CD14-positive monocyte (primary cell): ENCODE data around the gene CAV1. TPM values are rescaled to one million over a fixed set of nuclear protein-coding genes. Genes with fewer than 3 reads are reported as not detected.
A peak's percentile ranks its signal among the peaks of the same experiment; 100 is the strongest.

Source experiments
- DNase-seq, 3 donors: peaks; one replicate each; pipeline ENCODE4 v3.0.0-alpha.2; 2011 to 2022
- H2AFZ ChIP-seq: 2 replicates; pipeline ENCODE4 v1.6.0; 2012; ENCODE audit warnings: mild to moderate bottlenecking, low read depth, low read length, inconsistent platforms; ENCODE audit not compliant: insufficient read depth, poor library complexity, severe bottlenecking
- H3K27ac ChIP-seq, 2 donors: 1 replicate in 1 of 2; 2 replicates in 1 of 2; pipeline ENCODE4 v1.5.1; 2012 to 2013; ENCODE audit warnings: low read length in 2 of 2, control low read depth in 1 of 2, inconsistent platforms in 1 of 2, low read depth in 1 of 2, mild to moderate bottlenecking in 1 of 2
- H3K27me3 ChIP-seq, 2 donors: one replicate each; pipeline versions ENCODE4 v1.6.0 to v1.6.1; 2011 to 2013; ENCODE audit warnings: low read length in 2 of 2; ENCODE audit not compliant: control insufficient read depth in 2 of 2, insufficient read depth in 2 of 2
- H3K36me3 ChIP-seq, 2 donors: replicated peaks in 1 of 2; 1 replicate in 1 of 2; 2 replicates in 1 of 2; pipeline versions ENCODE4 v1.5.1 to v1.6.1; 2012 to 2013; ENCODE audit warnings: low read length in 2 of 2, control low read depth in 1 of 2, inconsistent platforms in 1 of 2, mild to moderate bottlenecking in 1 of 2; ENCODE audit not compliant: insufficient read depth in 2 of 2, control insufficient read depth in 1 of 2
- H3K4me1 ChIP-seq, 2 donors: 1 replicate in 1 of 2; 2 replicates in 1 of 2; pipeline versions ENCODE4 v1.5.1 to v1.6.1; 2012 to 2013; ENCODE audit warnings: low read length in 2 of 2, control low read depth in 1 of 2, inconsistent platforms in 1 of 2, mild to moderate bottlenecking in 1 of 2, moderate library complexity in 1 of 2; ENCODE audit not compliant: insufficient read depth in 2 of 2, control insufficient read depth in 1 of 2
- H3K4me2 ChIP-seq: replicated peaks from 2 replicates; pipeline ENCODE3; 2012; ENCODE audit warnings: low read length, moderate library complexity, mild to moderate bottlenecking; ENCODE audit not compliant: poor library complexity, severe bottlenecking; ENCODE audit errors: extremely low read depth
- H3K4me3 ChIP-seq, 3 experiments: fragments of 200-600 bp in 1 of 3; sonication (generic) in 1 of 3; replicated peaks in 1 of 3; 1 replicate in 2 of 3; 2 replicates in 1 of 3; pipeline ENCODE4 v1.5.1; 2011 to 2013; ENCODE audit warnings: low read length in 3 of 3, mild to moderate bottlenecking in 3 of 3, control low read depth in 2 of 3, low read depth in 2 of 3, inconsistent platforms in 1 of 3, moderate library complexity in 1 of 3
- H3K79me2 ChIP-seq: 2 replicates; pipeline ENCODE4 v1.6.0; 2012; ENCODE audit warnings: mild to moderate bottlenecking, control low read depth, inconsistent platforms, low read length, moderate library complexity; ENCODE audit not compliant: insufficient read depth
- H3K9ac ChIP-seq: 2 replicates; pipeline ENCODE4 v1.6.0; 2017; ENCODE audit warnings: low read length, mild to moderate bottlenecking; ENCODE audit not compliant: insufficient read depth, poor library complexity, severe bottlenecking
- H3K9me3 ChIP-seq, 2 donors: replicated peaks in 1 of 2; 1 replicate in 1 of 2; 2 replicates in 1 of 2; pipeline versions ENCODE4 v1.5.1 to v1.6.1; 2012 to 2013; ENCODE audit warnings: low read length in 2 of 2, control low read depth in 1 of 2; ENCODE audit not compliant: control insufficient read depth in 1 of 2, insufficient read depth in 1 of 2
- H4K20me1 ChIP-seq: 2 replicates; pipeline ENCODE4 v1.6.0; 2012; ENCODE audit warnings: mild to moderate bottlenecking, low read length, control low read depth, moderate library complexity; ENCODE audit not compliant: insufficient read depth
- H3K27ac Mint-ChIP-seq, 7 donors: one replicate each; pipeline ENCODE4 v1.8.0; 2020; ENCODE audit warnings: mild to moderate bottlenecking in 7 of 7, mixed read lengths in 7 of 7, moderate library complexity in 6 of 7, inconsistent platforms in 2 of 7
- H3K27me3 Mint-ChIP-seq, 3 donors: one replicate each; pipeline ENCODE4 v1.8.0; 2021 to 2022; ENCODE audit warnings: low read depth in 3 of 3, mild to moderate bottlenecking in 3 of 3, mixed read lengths in 3 of 3, moderate library complexity in 3 of 3, inconsistent platforms in 1 of 3
- H3K36me3 Mint-ChIP-seq, 2 donors: one replicate each; pipeline ENCODE4 v1.8.0; 2020; ENCODE audit warnings: mixed read lengths in 2 of 2, inconsistent platforms in 1 of 2, mild to moderate bottlenecking in 1 of 2
- H3K4me1 Mint-ChIP-seq: one replicate; pipeline ENCODE4 v1.8.0; 2020; ENCODE audit warnings: mild to moderate bottlenecking, mixed read lengths
- H3K4me3 Mint-ChIP-seq, 2 donors: one replicate each; pipeline ENCODE4 v1.8.0; 2020; ENCODE audit warnings: mild to moderate bottlenecking in 2 of 2, mixed read lengths in 2 of 2, moderate library complexity in 1 of 2
- H3K9me3 Mint-ChIP-seq, 7 donors: one replicate each; pipeline ENCODE4 v1.8.0; 2020 to 2022; ENCODE audit warnings: mixed read lengths in 7 of 7, mild to moderate bottlenecking in 6 of 7, moderate library complexity in 6 of 7, inconsistent platforms in 2 of 7
- WGBS: methylation state at CpG from one replicate; pipeline ENCODE4 v1.1.5; 2013; ENCODE audit warnings: missing lambda C conversion rate; ENCODE audit not compliant: insufficient coverage; 5-methylcytosine and 5-hydroxymethylcytosine counted together
- intact Hi-C, 2 donors: fragments of 100-400 bp; cut with micrococcal nuclease; formaldehyde crosslinking; loops; one replicate each; pipeline versions ENCODE4 v1.15.0 to v1.15.1; 2023
- polyA plus RNA-seq, 3 donors: library from polyadenylated mRNA; depleted of rRNA in 1 of 3; unstranded in 2 of 3; stranded (reverse) in 1 of 3; fragments of 300-500 nt in 2 of 3; fragments of >200 nt in 1 of 3; fragmentation: Illumina TruSeq in 2 of 3; gene quantifications; 1 replicate in 2 of 3; 2 replicates in 1 of 3; pipeline ENCODE4 v1.2.3, GENCODE V29; 2012 to 2021
- TF ChIP-seq, protein P1 (sequence below): fragments of 200-600 bp; IDR thresholded peaks from one replicate; pipeline ENCODE4 v1.8.0; 2022; ENCODE audit warnings: antibody characterized with exemption, mild to moderate bottlenecking

CAV1 gene
- polyA plus RNA-seq, 3 donors: not detected

DNA sequence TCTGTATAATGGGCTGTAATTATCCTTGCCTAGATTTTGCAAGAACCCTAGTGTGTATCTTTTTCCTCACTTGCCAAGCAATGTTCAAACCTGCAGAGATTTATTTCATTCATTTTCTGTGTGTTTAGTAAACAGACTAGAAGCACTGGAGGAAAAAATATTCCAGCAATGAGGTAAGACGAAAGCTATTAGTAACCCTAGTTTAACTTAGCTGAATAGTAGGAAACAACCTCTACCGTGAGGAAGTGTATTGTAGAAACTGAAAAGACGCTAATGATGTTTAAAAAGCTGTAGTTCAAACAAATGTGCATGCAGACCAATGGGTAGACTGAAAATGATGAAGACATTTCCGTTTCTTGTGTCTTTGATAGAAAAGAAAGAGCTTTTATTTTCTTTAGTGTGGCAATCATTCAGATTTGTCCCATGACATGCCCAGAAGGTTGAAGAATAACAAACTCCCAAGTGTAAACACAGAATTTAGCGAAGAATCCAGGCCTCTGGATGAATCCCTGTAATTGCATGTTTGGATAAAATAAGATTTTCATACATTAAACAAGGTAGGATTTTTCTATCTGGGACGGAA is 20.7 kb downstream of the CAV1 start:
- TF ChIP-seq, protein P1, sequence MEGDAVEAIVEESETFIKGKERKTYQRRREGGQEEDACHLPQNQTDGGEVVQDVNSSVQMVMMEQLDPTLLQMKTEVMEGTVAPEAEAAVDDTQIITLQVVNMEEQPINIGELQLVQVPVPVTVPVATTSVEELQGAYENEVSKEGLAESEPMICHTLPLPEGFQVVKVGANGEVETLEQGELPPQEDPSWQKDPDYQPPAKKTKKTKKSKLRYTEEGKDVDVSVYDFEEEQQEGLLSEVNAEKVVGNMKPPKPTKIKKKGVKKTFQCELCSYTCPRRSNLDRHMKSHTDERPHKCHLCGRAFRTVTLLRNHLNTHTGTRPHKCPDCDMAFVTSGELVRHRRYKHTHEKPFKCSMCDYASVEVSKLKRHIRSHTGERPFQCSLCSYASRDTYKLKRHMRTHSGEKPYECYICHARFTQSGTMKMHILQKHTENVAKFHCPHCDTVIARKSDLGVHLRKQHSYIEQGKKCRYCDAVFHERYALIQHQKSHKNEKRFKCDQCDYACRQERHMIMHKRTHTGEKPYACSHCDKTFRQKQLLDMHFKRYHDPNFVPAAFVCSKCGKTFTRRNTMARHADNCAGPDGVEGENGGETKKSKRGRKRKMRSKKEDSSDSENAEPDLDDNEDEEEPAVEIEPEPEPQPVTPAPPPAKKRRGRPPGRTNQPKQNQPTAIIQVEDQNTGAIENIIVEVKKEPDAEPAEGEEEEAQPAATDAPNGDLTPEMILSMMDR: no peak
- no peaks in the 10 kb centered on the region for H4K20me1 ChIP-seq
- intact Hi-C loops: no loop called here
- no peaks in the 10 kb centered on the region for H3K36me3 Mint-ChIP-seq
- no peak overlapping the region for H3K4me3 ChIP-seq
- WGBS: 92% methylated on average over 2 of the region's 6 CpGs
- H3K4me1 ChIP-seq: no peaks in the 10 kb centered on the region
- no peaks in the 10 kb centered on the region for H3K9me3 Mint-ChIP-seq
- peaks cover 2% of the 10 kb centered on the region for H3K4me1 Mint-ChIP-seq
- H2AFZ ChIP-seq: no peak overlapping the region
- no peak overlapping the region for H3K27ac ChIP-seq
- peaks cover 0 to 5% (median 3%) of the 10 kb centered on the region in 3 donors for H3K27me3 Mint-ChIP-seq
- H3K27me3 ChIP-seq: no peaks in the 10 kb centered on the region
- no peak for DNase-seq
- no peaks in the 10 kb centered on the region for H3K36me3 ChIP-seq
- H3K4me2 ChIP-seq: no peak overlapping the region
- H3K9me3 ChIP-seq: no peaks in the 10 kb centered on the region
- H3K79me2 ChIP-seq: no peaks in the 10 kb centered on the region
- H3K27ac Mint-ChIP-seq: no peak overlapping the region
- H3K9ac ChIP-seq: no peak overlapping the region
- H3K4me3 Mint-ChIP-seq: no peak overlapping the region

DNA sequence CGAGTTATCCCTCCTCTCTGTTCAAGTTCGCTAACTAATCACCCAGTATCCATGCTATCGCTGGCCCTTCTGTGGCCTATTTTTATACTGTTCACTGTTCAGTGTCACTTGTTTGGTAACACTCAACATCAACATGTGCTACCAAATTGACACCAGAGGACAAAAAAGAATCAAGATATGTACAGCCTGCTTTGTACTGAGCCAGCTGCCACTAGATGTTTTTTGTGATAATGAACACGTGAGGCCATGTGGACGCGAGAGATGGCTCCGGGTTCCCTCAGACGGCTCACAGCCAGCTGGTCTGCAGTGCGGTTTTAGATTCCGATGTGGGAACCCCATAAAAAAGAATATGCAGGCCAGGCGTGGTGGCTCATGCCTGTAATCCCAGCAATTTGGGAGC is 21.2 kb downstream of the CAV1 start:
- intact Hi-C loops: no loop called here
- DNase-seq: no peak
- peak overlapping the region in 1 of 7 donors; percentile 14 for H3K27ac Mint-ChIP-seq
- no peak overlapping the region for H2AFZ ChIP-seq
- H3K27me3 ChIP-seq: no peaks in the 10 kb centered on the region
- no peaks in the 10 kb centered on the region for H4K20me1 ChIP-seq
- no peaks in the 10 kb centered on the region for H3K36me3 ChIP-seq
- peaks cover 2% of the 10 kb centered on the region for H3K4me1 Mint-ChIP-seq
- H3K27me3 Mint-ChIP-seq: peaks cover 0 to 5% (median 3%) of the 10 kb centered on the region in 3 donors
- H3K9me3 ChIP-seq: no peaks in the 10 kb centered on the region
- H3K4me3 ChIP-seq: no peak overlapping the region
- no peaks in the 10 kb centered on the region for H3K79me2 ChIP-seq
- no peaks in the 10 kb centered on the region for H3K4me1 ChIP-seq
- TF ChIP-seq, protein P1: no peak
- H3K27ac ChIP-seq: no peak overlapping the region
- H3K9me3 Mint-ChIP-seq: no peaks in the 10 kb centered on the region
- H3K4me2 ChIP-seq: no peak overlapping the region
- 98% methylated on average over 10 of the region's 11 CpGs for WGBS
- no peak overlapping the region for H3K4me3 Mint-ChIP-seq
- H3K9ac ChIP-seq: no peak overlapping the region
- no peaks in the 10 kb centered on the region for H3K36me3 Mint-ChIP-seq
